ENCODE measurements around the gene KLF13.

The KLF13 gene

DNA sequence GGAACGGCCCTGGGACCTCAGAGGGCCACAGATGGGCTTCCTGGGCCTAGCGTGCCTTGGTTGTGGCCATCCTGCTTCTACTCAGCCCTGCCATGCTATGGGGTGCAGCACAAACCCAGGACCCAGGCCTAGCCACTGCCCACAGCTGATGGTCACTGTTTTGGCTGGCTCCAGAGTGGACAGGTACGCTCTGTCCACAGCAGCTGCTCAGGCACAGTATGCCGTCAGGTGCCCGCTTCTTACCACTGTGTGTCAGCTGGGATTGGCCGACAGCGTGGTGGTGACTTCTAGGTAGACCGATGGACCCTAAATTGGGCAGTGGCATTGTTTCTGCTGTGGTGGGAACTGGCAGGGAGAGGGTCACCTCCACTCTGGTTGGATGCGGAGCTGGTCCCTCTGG is 47.3 kb downstream of the KLF13 start:
- Histone ChIP-seq H3K4me1 (ENCODE audit: low read length) (no peaks in the 10 kb centered on the region), H2AFZ (ENCODE audit: low read depth, low read length) (no peak overlapping the region), H3K9me3 (ENCODE audit: insufficient read depth, low read length) (no peaks in the 10 kb centered on the region), H3K9ac (ENCODE audit: low read length) (no peak overlapping the region), H3K4me2 (ENCODE audit: low read length) (no peak overlapping the region), H4K20me1 (ENCODE audit: insufficient read depth, low read length) (peaks cover 35% of the 10 kb centered on the region), H3K27me3 (ENCODE audit: low read depth, low read length) (no peaks in the 10 kb centered on the region), H3K79me2 (ENCODE audit: low read length) (peaks cover 45% of the 10 kb centered on the region), H3K4me3 (ENCODE audit: low read length) (no peak overlapping the region), H3K36me3 (replicated peaks; ENCODE audit: low read depth, low read length) (peaks cover 35% of the 10 kb centered on the region), H3K27ac (ENCODE audit: low read length) (no peak overlapping the region)
- TF ChIP-seq, protein P1, sequence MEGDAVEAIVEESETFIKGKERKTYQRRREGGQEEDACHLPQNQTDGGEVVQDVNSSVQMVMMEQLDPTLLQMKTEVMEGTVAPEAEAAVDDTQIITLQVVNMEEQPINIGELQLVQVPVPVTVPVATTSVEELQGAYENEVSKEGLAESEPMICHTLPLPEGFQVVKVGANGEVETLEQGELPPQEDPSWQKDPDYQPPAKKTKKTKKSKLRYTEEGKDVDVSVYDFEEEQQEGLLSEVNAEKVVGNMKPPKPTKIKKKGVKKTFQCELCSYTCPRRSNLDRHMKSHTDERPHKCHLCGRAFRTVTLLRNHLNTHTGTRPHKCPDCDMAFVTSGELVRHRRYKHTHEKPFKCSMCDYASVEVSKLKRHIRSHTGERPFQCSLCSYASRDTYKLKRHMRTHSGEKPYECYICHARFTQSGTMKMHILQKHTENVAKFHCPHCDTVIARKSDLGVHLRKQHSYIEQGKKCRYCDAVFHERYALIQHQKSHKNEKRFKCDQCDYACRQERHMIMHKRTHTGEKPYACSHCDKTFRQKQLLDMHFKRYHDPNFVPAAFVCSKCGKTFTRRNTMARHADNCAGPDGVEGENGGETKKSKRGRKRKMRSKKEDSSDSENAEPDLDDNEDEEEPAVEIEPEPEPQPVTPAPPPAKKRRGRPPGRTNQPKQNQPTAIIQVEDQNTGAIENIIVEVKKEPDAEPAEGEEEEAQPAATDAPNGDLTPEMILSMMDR (IDR thresholded peaks at IDR 0.05; ENCODE audit: low read depth, low read length): no peak
- no peak for TF ChIP-seq EZH2phosphoT487 (IDR thresholded peaks at IDR 0.05; ENCODE audit: low read depth)

DNA sequence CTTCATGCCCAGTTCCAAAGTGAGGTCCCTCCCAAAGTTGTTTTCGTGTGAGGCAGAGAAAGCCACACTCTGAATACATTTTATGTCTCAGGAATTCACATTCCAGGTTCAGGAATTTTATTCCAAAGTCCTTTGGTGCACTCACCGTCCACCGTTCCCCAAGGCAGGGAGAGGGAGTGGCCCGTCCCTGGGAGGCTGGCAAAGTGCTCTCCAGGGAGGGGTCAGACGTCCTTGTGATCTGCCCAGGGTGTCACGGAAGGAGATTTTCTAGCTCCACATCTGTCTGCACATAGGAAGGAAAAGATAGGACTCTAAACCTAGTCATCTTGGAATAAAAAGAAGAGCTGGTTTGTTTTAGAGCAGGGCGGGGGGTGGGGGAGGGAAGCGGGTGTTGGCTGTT is 47.9 kb downstream of the KLF13 start:
- no peak overlapping the region for H3K4me2 ChIP-seq (ENCODE audit: low read length)
- no peaks in the 10 kb centered on the region for H3K4me1 ChIP-seq (ENCODE audit: low read length)
- peaks cover 36% of the 10 kb centered on the region for H3K36me3 ChIP-seq (replicated peaks; ENCODE audit: low read depth, low read length)
- no peaks in the 10 kb centered on the region for H3K9me3 ChIP-seq (ENCODE audit: insufficient read depth, low read length)
- no peak for TF ChIP-seq EZH2phosphoT487 (IDR thresholded peaks at IDR 0.05; ENCODE audit: low read depth)
- TF ChIP-seq, protein P1 (IDR thresholded peaks at IDR 0.05; ENCODE audit: low read depth, low read length): no peak
- H3K9ac ChIP-seq (ENCODE audit: low read length): no peak overlapping the region
- no peaks in the 10 kb centered on the region for H3K27me3 ChIP-seq (ENCODE audit: low read depth, low read length)
- H4K20me1 ChIP-seq (ENCODE audit: insufficient read depth, low read length): peaks cover 33% of the 10 kb centered on the region
- no peak overlapping the region for H2AFZ ChIP-seq (ENCODE audit: low read depth, low read length)
- peaks cover 40% of the 10 kb centered on the region for H3K79me2 ChIP-seq (ENCODE audit: low read length)
- H3K4me3 ChIP-seq (ENCODE audit: low read length): no peak overlapping the region
- no peak overlapping the region for H3K27ac ChIP-seq (ENCODE audit: low read length)

DNA sequence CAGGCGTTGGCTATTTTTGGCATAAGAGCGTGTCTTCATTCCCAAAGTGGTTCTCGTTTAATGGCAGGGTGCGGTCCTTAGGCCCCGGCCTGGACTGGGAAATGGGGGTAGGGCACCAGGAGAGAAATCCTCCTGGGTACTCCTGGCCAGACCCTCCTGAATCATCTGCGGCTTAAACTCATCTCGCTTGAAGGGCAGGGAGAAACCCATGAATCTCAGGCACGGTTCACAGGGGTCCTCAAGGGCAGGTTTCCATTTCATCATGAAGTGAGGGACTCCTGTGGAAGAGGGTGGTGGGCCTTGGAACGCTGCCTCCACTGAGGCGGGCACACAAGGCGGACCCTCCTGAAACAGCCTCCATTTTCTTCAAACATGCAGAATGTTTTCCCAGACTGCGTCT is 48.4 kb downstream of the KLF13 start:
- Histone ChIP-seq H3K9me3 (ENCODE audit: insufficient read depth, low read length) (no peaks in the 10 kb centered on the region), H3K9ac (ENCODE audit: low read length) (no peak overlapping the region), H3K36me3 (replicated peaks; ENCODE audit: low read depth, low read length) (peaks cover 41% of the 10 kb centered on the region), H3K79me2 (ENCODE audit: low read length) (peaks cover 35% of the 10 kb centered on the region), H3K4me3 (ENCODE audit: low read length) (no peak overlapping the region), H3K27me3 (ENCODE audit: low read depth, low read length) (no peaks in the 10 kb centered on the region), H4K20me1 (ENCODE audit: insufficient read depth, low read length) (peaks cover 30% of the 10 kb centered on the region), H2AFZ (ENCODE audit: low read depth, low read length) (no peak overlapping the region), H3K27ac (ENCODE audit: low read length) (no peak overlapping the region), H3K4me2 (ENCODE audit: low read length) (no peak overlapping the region), H3K4me1 (ENCODE audit: low read length) (no peaks in the 10 kb centered on the region)
- TF ChIP-seq EZH2phosphoT487 (IDR thresholded peaks at IDR 0.05; ENCODE audit: low read depth): no peak
- TF ChIP-seq, protein P1 (IDR thresholded peaks at IDR 0.05; ENCODE audit: low read depth, low read length): no peak

DNA sequence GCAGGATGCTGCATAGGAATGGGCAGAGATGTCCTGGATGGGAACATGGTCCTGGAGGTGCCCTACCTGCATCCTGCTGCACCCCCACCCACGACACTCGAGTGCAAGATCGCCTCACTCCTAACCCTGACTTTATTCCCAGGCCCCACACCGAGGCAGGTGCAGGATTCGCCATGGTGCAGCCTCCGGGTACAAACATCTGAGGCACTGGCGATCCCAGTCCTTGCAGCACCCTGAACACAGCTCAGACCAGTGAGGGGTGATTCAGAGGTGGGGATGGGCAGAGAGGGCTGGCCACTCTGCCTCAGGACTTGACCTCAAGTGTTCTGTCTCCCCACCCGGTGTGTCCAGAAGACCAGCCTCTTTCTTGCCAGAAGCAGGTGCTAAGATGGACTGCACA is 49.1 kb downstream of the KLF13 start:
- no peak overlapping the region for H3K4me3 ChIP-seq (ENCODE audit: low read length)
- H3K27me3 ChIP-seq (ENCODE audit: low read depth, low read length): no peaks in the 10 kb centered on the region
- no peaks in the 10 kb centered on the region for H3K4me1 ChIP-seq (ENCODE audit: low read length)
- no peaks in the 10 kb centered on the region for H3K9me3 ChIP-seq (ENCODE audit: insufficient read depth, low read length)
- H3K4me2 ChIP-seq (ENCODE audit: low read length): no peak overlapping the region
- no peak for TF ChIP-seq EZH2phosphoT487 (IDR thresholded peaks at IDR 0.05; ENCODE audit: low read depth)
- TF ChIP-seq, protein P1 (IDR thresholded peaks at IDR 0.05; ENCODE audit: low read depth, low read length): no peak
- H3K27ac ChIP-seq (ENCODE audit: low read length): no peak overlapping the region
- H3K9ac ChIP-seq (ENCODE audit: low read length): no peak overlapping the region
- peaks cover 48% of the 10 kb centered on the region for H3K36me3 ChIP-seq (replicated peaks; ENCODE audit: low read depth, low read length)
- H3K79me2 ChIP-seq (ENCODE audit: low read length): peaks cover 27% of the 10 kb centered on the region
- H2AFZ ChIP-seq (ENCODE audit: low read depth, low read length): no peak overlapping the region
- peaks cover 28% of the 10 kb centered on the region for H4K20me1 ChIP-seq (ENCODE audit: insufficient read depth, low read length)
